ENCODE measurements around the gene BIRC2. TPM values are rescaled to one million over a fixed set of nuclear protein-coding genes. Genes with fewer than 3 reads are reported as not detected.
"Not testable (repeated sequence)": the region's sequence is repeated elsewhere in the genome, so short reads cannot be mapped to it uniquely, and the experiment has no call there.

Gene BIRC2
- total and polyA plus RNA-seq, 2 donors (not counting 1 experiment from before 2014, with no cell fraction given) = 45.4 to 59.6 TPM

- TF ChIP-seq, protein P1, sequence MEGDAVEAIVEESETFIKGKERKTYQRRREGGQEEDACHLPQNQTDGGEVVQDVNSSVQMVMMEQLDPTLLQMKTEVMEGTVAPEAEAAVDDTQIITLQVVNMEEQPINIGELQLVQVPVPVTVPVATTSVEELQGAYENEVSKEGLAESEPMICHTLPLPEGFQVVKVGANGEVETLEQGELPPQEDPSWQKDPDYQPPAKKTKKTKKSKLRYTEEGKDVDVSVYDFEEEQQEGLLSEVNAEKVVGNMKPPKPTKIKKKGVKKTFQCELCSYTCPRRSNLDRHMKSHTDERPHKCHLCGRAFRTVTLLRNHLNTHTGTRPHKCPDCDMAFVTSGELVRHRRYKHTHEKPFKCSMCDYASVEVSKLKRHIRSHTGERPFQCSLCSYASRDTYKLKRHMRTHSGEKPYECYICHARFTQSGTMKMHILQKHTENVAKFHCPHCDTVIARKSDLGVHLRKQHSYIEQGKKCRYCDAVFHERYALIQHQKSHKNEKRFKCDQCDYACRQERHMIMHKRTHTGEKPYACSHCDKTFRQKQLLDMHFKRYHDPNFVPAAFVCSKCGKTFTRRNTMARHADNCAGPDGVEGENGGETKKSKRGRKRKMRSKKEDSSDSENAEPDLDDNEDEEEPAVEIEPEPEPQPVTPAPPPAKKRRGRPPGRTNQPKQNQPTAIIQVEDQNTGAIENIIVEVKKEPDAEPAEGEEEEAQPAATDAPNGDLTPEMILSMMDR (conservative IDR thresholded peaks at IDR 0.05 in 1 of 2, IDR thresholded peaks at IDR 0.05 in 1 of 2; ENCODE audit: low read depth in 1 of 2, low read length in 2 of 2) = no peak
- no peak for TF ChIP-seq EZH2 (IDR thresholded peaks at IDR 0.05; ENCODE audit: low read length, missing control alignments)
- no peak for DNase-seq (ENCODE audit: low read depth in 2 of 2)
- Histone ChIP-seq H3K4me3 (replicated peaks in 1 of 4; ENCODE audit: control extremely low read depth in 1 of 4, insufficient read depth in 1 of 4, low read depth in 3 of 4, low read length in 4 of 4) (no peak overlapping the region), H2AFZ (ENCODE audit: low read length) (no peak overlapping the region), H4K20me1 (ENCODE audit: control insufficient read depth, extremely low read depth, insufficient read depth, low read length) (no peaks in the 10 kb centered on the region), H3K4me2 (ENCODE audit: extremely low read depth, insufficient read depth, low read length) (no peak overlapping the region), H3K4me1 (ENCODE audit: control insufficient read depth, extremely low read depth, insufficient read depth, low read length) (peaks cover 2% of the 10 kb centered on the region), H3K36me3 (ENCODE audit: control insufficient read depth, insufficient read depth, low read length) (no peaks in the 10 kb centered on the region), H3K27me3 (ENCODE audit: control insufficient read depth, insufficient read depth, low read length) (no peaks in the 10 kb centered on the region), H3K9me3 (ENCODE audit: control insufficient read depth, insufficient read depth, low read depth, low read length) (no peaks in the 10 kb centered on the region), H3K79me2 (ENCODE audit: control insufficient read depth, insufficient read depth, low read length) (no peaks in the 10 kb centered on the region), H3K9ac (ENCODE audit: insufficient read depth, low read length) (no peak overlapping the region), H3K27ac (ENCODE audit: insufficient read depth, low read length) (no peak overlapping the region)
Measured at GRCh38 chr11:102331341-102331740, 15.7 kb upstream of the BIRC2 start.

DNA sequence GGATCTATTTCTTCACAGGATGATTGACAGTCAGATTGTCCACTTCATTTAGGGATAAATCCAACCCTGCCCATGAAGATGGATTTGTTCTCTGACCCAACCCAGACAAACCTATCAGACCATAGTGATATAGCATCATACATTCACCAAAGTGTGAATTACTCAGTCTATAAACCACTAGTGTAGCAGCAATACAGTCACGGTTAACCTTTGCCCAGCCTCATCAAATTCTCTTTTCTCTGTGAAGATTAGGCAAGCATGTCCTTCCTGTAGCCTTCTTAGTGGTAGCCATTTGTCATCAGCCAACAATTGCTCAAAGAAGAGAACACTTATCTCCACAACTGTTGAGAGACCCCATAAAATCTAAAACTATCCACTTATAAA lies 14.4 kb upstream of the BIRC2 start:
- peaks cover 2% of the 10 kb centered on the region for H3K4me1 ChIP-seq (ENCODE audit: control insufficient read depth, extremely low read depth, insufficient read depth, low read length)
- H3K36me3 ChIP-seq (ENCODE audit: control insufficient read depth, insufficient read depth, low read length) = no peaks in the 10 kb centered on the region
- H3K9ac ChIP-seq (ENCODE audit: insufficient read depth, low read length) = no peak overlapping the region
- H3K9me3 ChIP-seq (ENCODE audit: control insufficient read depth, insufficient read depth, low read depth, low read length) = no peaks in the 10 kb centered on the region
- H3K79me2 ChIP-seq (ENCODE audit: control insufficient read depth, insufficient read depth, low read length) = no peaks in the 10 kb centered on the region
- no peak overlapping the region for H2AFZ ChIP-seq (ENCODE audit: low read length)
- no peak overlapping the region for H3K4me2 ChIP-seq (ENCODE audit: extremely low read depth, insufficient read depth, low read length)
- no peak for DNase-seq (ENCODE audit: low read depth in 2 of 2)
- no peak overlapping the region for H3K4me3 ChIP-seq (replicated peaks in 1 of 4; ENCODE audit: control extremely low read depth in 1 of 4, insufficient read depth in 1 of 4, low read depth in 3 of 4, low read length in 4 of 4)
- H3K27me3 ChIP-seq (ENCODE audit: control insufficient read depth, insufficient read depth, low read length) = no peaks in the 10 kb centered on the region
- H3K27ac ChIP-seq (ENCODE audit: insufficient read depth, low read length) = no peak overlapping the region
- H4K20me1 ChIP-seq (ENCODE audit: control insufficient read depth, extremely low read depth, insufficient read depth, low read length) = no peaks in the 10 kb centered on the region
- TF ChIP-seq, protein P1 (conservative IDR thresholded peaks at IDR 0.05 in 1 of 2, IDR thresholded peaks at IDR 0.05 in 1 of 2; ENCODE audit: low read depth in 1 of 2, low read length in 2 of 2) = no peak
- TF ChIP-seq EZH2 (IDR thresholded peaks at IDR 0.05; ENCODE audit: low read length, missing control alignments) = no peak

DNA sequence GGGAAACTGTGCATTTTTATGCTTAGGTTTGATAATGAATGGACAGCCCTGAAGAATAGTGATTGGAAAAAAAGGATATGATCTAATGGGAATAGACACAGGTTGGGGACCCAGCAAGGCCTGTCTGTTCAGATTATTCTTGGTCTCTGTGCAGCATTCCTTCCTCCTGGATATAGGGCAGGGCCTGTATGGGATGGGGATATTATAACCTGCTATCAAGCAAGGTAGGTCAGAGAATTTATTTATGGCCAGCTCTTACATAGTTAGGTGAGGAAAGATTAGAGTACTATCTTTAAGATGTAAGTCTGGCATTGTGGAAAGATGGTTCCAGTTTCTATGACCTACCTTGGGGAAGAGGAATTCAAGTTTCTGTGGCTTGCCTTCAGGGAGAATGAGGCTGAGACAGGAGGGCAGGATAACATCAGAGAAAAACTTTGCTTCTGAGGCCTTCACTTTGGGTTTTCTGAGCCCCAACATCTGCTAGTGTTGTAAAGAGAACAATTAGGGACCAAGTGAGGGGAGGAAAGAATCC lies 8.5 kb upstream of the BIRC2 start:
- Histone ChIP-seq H2AFZ (ENCODE audit: low read length) (no peak overlapping the region), H3K27ac (ENCODE audit: insufficient read depth, low read length) (no peak overlapping the region), H3K9me3 (ENCODE audit: control insufficient read depth, insufficient read depth, low read depth, low read length) (no peaks in the 10 kb centered on the region), H3K36me3 (ENCODE audit: control insufficient read depth, insufficient read depth, low read length) (no peaks in the 10 kb centered on the region), H3K4me3 (replicated peaks in 1 of 4; ENCODE audit: control extremely low read depth in 1 of 4, insufficient read depth in 1 of 4, low read depth in 3 of 4, low read length in 4 of 4) (no peak overlapping the region), H3K4me2 (ENCODE audit: extremely low read depth, insufficient read depth, low read length) (no peak overlapping the region), H3K27me3 (ENCODE audit: control insufficient read depth, insufficient read depth, low read length) (no peaks in the 10 kb centered on the region), H4K20me1 (ENCODE audit: control insufficient read depth, extremely low read depth, insufficient read depth, low read length) (no peaks in the 10 kb centered on the region), H3K79me2 (ENCODE audit: control insufficient read depth, insufficient read depth, low read length) (no peaks in the 10 kb centered on the region), H3K4me1 (ENCODE audit: control insufficient read depth, extremely low read depth, insufficient read depth, low read length) (no peaks in the 10 kb centered on the region), H3K9ac (ENCODE audit: insufficient read depth, low read length) (no peak overlapping the region)
- DNase-seq (ENCODE audit: low read depth in 2 of 2) = no peak
- TF ChIP-seq, protein P1 (conservative IDR thresholded peaks at IDR 0.05 in 1 of 2, IDR thresholded peaks at IDR 0.05 in 1 of 2; ENCODE audit: low read depth in 1 of 2, low read length in 2 of 2) = no peak
- TF ChIP-seq EZH2 (IDR thresholded peaks at IDR 0.05; ENCODE audit: low read length, missing control alignments) = no peak

GRCh38 chr11:102341311-102341710 lies 5.7 kb upstream of the BIRC2 start:
- H3K27me3 ChIP-seq (ENCODE audit: control insufficient read depth, insufficient read depth, low read length); H3K9me3 ChIP-seq (ENCODE audit: control insufficient read depth, insufficient read depth, low read depth, low read length); H4K20me1 ChIP-seq (ENCODE audit: control insufficient read depth, extremely low read depth, insufficient read depth, low read length); H3K79me2 ChIP-seq (ENCODE audit: control insufficient read depth, insufficient read depth, low read length); H3K36me3 ChIP-seq (ENCODE audit: control insufficient read depth, insufficient read depth, low read length); H3K27ac ChIP-seq (ENCODE audit: insufficient read depth, low read length); H3K4me3 ChIP-seq (replicated peaks in 1 of 4; ENCODE audit: control extremely low read depth in 1 of 4, insufficient read depth in 1 of 4, low read depth in 3 of 4, low read length in 4 of 4); H3K4me1 ChIP-seq (ENCODE audit: control insufficient read depth, extremely low read depth, insufficient read depth, low read length); H3K4me2 ChIP-seq (ENCODE audit: extremely low read depth, insufficient read depth, low read length); H2AFZ ChIP-seq (ENCODE audit: low read length); DNase-seq (ENCODE audit: low read depth in 2 of 2); H3K9ac ChIP-seq (ENCODE audit: insufficient read depth, low read length): not testable (repeated sequence)
